ENCODE measurements around the gene KCMF1. TPM values are rescaled to one million over a fixed set of nuclear protein-coding genes. Genes with fewer than 3 reads are reported as not detected.

Gene KCMF1
- total and polyA plus RNA-seq, 9 of the 15 experiments (the other 6 are each of a cell fraction or from before 2014, with no cell fraction given): 6.8 to 88.2 (median 46.5) TPM

DNA sequence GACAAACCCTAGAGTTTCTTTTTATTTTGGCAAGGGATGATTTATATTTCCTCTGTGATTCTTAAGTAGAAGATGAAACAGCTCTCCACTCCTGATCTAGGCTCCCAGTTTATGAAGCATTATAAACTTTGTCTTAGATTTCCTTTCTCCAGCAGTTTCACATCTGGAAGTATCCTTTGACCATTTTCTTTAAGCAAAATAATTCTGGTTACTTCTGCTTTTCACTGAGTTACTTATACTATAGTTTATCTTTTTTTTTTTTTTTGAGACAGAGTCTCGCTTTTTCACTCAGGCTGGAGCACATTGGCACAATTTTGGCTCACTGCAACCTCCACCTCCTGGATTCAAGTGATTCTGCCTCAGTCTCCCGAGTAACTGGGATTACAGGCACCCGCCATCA is 45.5 kb downstream of the KCMF1 start:
- Histone ChIP-seq H3K4me2 (ENCODE audit: insufficient read depth, low read length) (no peak overlapping the region), H3K9ac (ENCODE audit: insufficient read depth in 1 of 2, low read depth in 2 of 2, low read length in 2 of 2) (no peak overlapping the region), H3K9me1 (ENCODE audit: control insufficient read depth, insufficient read depth, low read length) (no peaks in the 10 kb centered on the region), H3K4me1 (replicated peaks in 1 of 2; ENCODE audit: control insufficient read depth in 2 of 2, insufficient read depth in 2 of 2, low read length in 2 of 2) (peaks cover 4 to 10% of the 10 kb centered on the region in 2 experiments; a peak in 4 of 5 replicates), H3K4me3 (no peak overlapping the region), H3K9me3 (replicated peaks; ENCODE audit: control insufficient read depth, insufficient read depth, low read depth, low read length) (no peaks in the 10 kb centered on the region), H3K79me2 (ENCODE audit: control insufficient read depth, insufficient read depth, low read length) (peaks cover 90% of the 10 kb centered on the region), H2AFZ (ENCODE audit: low read depth, low read length) (no peak overlapping the region), H3K36me3 (ENCODE audit: control insufficient read depth, insufficient read depth, low read length) (no peaks in the 10 kb centered on the region), H3K27ac (ENCODE audit: extremely low read depth, low read depth, low read length) (no peak overlapping the region), H4K20me1 (replicated peaks; ENCODE audit: control insufficient read depth, insufficient read depth, low read length) (peaks cover 18% of the 10 kb centered on the region), H3K27me3 (ENCODE audit: control insufficient read depth in 2 of 2, insufficient read depth in 2 of 2, low read length in 2 of 2) (no peaks in the 10 kb centered on the region)
- in situ Hi-C loops (cut with MboI) (no loop called here), intact Hi-C loops (cut with micrococcal nuclease) (no loop called here)
- FAIRE-seq (no peak), DNase-seq (ENCODE audit: extremely low read depth in 1 of 4, low spot score in 3 of 4) (no peak), ATAC-seq (no peak)
- ChIA-PET POLR2A (interaction anchor here (0.6 to 1.1 kb wide), 3 partner anchors 29 to 602 kb away, joined by 3 read pairs; no protein-coding TSS in a partner anchor), CTCF (ENCODE audit: low intra/inter-chr PET ratio) (interaction anchor here (0.6 kb wide), 1 partner anchor 735 kb away, joined by 4 read pairs; no protein-coding TSS in a partner anchor)
- WGBS (ENCODE audit: insufficient coverage, low coverage, missing lambda C conversion rate): 82% methylated on average over 2 of the region's 3 CpGs
- no TSS peak for BruUV-seq (replicated peaks)
- TF ChIP-seq, protein P1, sequence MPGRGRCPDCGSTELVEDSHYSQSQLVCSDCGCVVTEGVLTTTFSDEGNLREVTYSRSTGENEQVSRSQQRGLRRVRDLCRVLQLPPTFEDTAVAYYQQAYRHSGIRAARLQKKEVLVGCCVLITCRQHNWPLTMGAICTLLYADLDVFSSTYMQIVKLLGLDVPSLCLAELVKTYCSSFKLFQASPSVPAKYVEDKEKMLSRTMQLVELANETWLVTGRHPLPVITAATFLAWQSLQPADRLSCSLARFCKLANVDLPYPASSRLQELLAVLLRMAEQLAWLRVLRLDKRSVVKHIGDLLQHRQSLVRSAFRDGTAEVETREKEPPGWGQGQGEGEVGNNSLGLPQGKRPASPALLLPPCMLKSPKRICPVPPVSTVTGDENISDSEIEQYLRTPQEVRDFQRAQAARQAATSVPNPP (IDR thresholded peaks at IDR 0.05; ENCODE audit: borderline replicate concordance, insufficient read depth, insufficient read length): no peak
- TF ChIP-seq, protein P2, sequence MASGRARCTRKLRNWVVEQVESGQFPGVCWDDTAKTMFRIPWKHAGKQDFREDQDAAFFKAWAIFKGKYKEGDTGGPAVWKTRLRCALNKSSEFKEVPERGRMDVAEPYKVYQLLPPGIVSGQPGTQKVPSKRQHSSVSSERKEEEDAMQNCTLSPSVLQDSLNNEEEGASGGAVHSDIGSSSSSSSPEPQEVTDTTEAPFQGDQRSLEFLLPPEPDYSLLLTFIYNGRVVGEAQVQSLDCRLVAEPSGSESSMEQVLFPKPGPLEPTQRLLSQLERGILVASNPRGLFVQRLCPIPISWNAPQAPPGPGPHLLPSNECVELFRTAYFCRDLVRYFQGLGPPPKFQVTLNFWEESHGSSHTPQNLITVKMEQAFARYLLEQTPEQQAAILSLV (tag; IDR thresholded peaks at IDR 0.05): no peak
- TF ChIP-seq ARID2 (IDR thresholded peaks at IDR 0.05) (no peak), ZNF780A (CRISPR knock-in tag; IDR thresholded peaks at IDR 0.05) (no peak), HDAC1 (IDR thresholded peaks at IDR 0.05) (no peak), ZNF239 (CRISPR knock-in tag; IDR thresholded peaks at IDR 0.05) (no peak)
- TF ChIP-seq, protein P3, sequence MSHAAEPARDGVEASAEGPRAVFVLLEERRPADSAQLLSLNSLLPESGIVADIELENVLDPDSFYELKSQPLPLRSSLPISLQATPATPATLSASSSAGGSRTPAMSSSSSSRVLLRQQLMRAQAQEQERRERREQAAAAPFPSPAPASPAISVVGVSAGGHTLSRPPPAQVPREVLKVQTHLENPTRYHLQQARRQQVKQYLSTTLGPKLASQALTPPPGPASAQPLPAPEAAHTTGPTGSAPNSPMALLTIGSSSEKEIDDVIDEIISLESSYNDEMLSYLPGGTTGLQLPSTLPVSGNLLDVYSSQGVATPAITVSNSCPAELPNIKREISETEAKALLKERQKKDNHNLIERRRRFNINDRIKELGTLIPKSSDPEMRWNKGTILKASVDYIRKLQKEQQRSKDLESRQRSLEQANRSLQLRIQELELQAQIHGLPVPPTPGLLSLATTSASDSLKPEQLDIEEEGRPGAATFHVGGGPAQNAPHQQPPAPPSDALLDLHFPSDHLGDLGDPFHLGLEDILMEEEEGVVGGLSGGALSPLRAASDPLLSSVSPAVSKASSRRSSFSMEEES (CRISPR knock-in tag; IDR thresholded peaks at IDR 0.05): no peak
- TF ChIP-seq, protein P4, sequence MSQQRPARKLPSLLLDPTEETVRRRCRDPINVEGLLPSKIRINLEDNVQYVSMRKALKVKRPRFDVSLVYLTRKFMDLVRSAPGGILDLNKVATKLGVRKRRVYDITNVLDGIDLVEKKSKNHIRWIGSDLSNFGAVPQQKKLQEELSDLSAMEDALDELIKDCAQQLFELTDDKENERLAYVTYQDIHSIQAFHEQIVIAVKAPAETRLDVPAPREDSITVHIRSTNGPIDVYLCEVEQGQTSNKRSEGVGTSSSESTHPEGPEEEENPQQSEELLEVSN (IDR thresholded peaks at IDR 0.05; ENCODE audit: borderline replicate concordance in 1 of 2, extremely low read depth in 1 of 2, insufficient read depth in 1 of 2, insufficient read length in 1 of 2, low read depth in 1 of 2, low read length in 1 of 2, poor library complexity in 1 of 2, severe bottlenecking in 1 of 2): no peak
- TF ChIP-seq, protein P5, sequence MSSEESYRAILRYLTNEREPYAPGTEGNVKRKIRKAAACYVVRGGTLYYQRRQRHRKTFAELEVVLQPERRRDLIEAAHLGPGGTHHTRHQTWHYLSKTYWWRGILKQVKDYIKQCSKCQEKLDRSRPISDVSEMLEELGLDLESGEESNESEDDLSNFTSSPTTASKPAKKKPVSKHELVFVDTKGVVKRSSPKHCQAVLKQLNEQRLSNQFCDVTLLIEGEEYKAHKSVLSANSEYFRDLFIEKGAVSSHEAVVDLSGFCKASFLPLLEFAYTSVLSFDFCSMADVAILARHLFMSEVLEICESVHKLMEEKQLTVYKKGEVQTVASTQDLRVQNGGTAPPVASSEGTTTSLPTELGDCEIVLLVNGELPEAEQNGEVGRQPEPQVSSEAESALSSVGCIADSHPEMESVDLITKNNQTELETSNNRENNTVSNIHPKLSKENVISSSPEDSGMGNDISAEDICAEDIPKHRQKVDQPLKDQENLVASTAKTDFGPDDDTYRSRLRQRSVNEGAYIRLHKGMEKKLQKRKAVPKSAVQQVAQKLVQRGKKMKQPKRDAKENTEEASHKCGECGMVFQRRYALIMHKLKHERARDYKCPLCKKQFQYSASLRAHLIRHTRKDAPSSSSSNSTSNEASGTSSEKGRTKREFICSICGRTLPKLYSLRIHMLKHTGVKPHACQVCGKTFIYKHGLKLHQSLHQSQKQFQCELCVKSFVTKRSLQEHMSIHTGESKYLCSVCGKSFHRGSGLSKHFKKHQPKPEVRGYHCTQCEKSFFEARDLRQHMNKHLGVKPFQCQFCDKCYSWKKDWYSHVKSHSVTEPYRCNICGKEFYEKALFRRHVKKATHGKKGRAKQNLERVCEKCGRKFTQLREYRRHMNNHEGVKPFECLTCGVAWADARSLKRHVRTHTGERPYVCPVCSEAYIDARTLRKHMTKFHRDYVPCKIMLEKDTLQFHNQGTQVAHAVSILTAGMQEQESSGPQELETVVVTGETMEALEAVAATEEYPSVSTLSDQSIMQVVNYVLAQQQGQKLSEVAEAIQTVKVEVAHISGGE (CRISPR knock-in tag; IDR thresholded peaks at IDR 0.05): no peak
- TF ChIP-seq, protein P6, sequence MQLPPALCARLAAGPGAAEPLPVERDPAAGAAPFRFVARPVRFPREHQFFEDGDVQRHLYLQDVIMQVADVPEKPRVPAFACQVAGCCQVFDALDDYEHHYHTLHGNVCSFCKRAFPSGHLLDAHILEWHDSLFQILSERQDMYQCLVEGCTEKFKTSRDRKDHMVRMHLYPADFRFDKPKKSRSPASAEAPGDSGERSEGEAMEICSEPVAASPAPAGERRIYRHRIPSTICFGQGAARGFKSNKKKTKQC (CRISPR knock-in tag; IDR thresholded peaks at IDR 0.05): no peak

All from K562 (cell line).